Mammary epithelial cell (primary cell): ENCODE data around the gene IL24.

Experiments
- CTCF ChIP-seq, 2 donors: IDR thresholded peaks in 1 of 2; conservative IDR thresholded peaks in 1 of 2; 2 replicates each; pipeline ENCODE4 v1.5.1; 2011 to 2012; ENCODE audit warnings: inconsistent platforms in 2 of 2, low read length in 2 of 2, mild to moderate bottlenecking in 2 of 2, control low read depth in 1 of 2, low read depth in 1 of 2; ENCODE audit not compliant: insufficient read depth in 1 of 2; ENCODE audit errors: extremely low read depth in 1 of 2
- EZH2 ChIP-seq: IDR thresholded peaks from 2 replicates; pipeline ENCODE4 v1.6.1; 2012; ENCODE audit warnings: low read length, inconsistent platforms, borderline replicate concordance

- TF ChIP-seq EZH2 (no peak), CTCF (conservative IDR thresholded peaks at IDR 0.05 in 1 of 2, IDR thresholded peaks at IDR 0.05 in 1 of 2; ENCODE audit: extremely low read depth in 1 of 2, insufficient read depth in 1 of 2, low read depth in 1 of 2, low read length in 2 of 2) (no peak)
These were observed 49.3 kb upstream of the IL24 start for GRCh38 chr1:206847946-206848345.
